Measurements from ENCODE around the gene CARM1.

GRCh38 chr19:10826231-10826630, 45.1 kb upstream of the CARM1 start:
- TF ChIP-seq CTCF (IDR thresholded peaks at IDR 0.05) (no peak), POLR2A (IDR thresholded peaks at IDR 0.05) (no peak)

Measured in thyroid gland (tissue), 4 donors.